Renal cortex interstitium (tissue), 11 donors: Measurements from ENCODE around the gene TBC1D10B. TPM values are rescaled to one million over a fixed set of nuclear protein-coding genes. Genes with fewer than 3 reads are reported as not detected.
"Not testable (repeated sequence)": the region's sequence is repeated elsewhere in the genome, so short reads cannot be mapped to it uniquely, and the experiment has no call there.

ENCODE experiments used
- DNase-seq, 11 donors: peaks; one replicate each; pipeline ENCODE4 v3.0.0-alpha.2; 2013; ENCODE audit warnings: low read depth in 9 of 11, low spot score in 4 of 11; ENCODE audit errors: extremely low read depth in 1 of 11
- polyA plus RNA-seq, 3 donors: library from polyadenylated mRNA; unstranded; fragments of 120-200 nt; gene quantifications; one replicate each; pipeline ENCODE4 v1.2.1, GENCODE V29; 2013; ENCODE audit not compliant: insufficient read length in 3 of 3

The TBC1D10B gene
- polyA plus RNA-seq, 3 donors, result 31.1 to 38.7 (median 38.2) TPM

- DNase-seq, result no peak
Measured at GRCh38 chr16:30401768-30402425, 31.6 kb upstream of the TBC1D10B start.

DNA sequence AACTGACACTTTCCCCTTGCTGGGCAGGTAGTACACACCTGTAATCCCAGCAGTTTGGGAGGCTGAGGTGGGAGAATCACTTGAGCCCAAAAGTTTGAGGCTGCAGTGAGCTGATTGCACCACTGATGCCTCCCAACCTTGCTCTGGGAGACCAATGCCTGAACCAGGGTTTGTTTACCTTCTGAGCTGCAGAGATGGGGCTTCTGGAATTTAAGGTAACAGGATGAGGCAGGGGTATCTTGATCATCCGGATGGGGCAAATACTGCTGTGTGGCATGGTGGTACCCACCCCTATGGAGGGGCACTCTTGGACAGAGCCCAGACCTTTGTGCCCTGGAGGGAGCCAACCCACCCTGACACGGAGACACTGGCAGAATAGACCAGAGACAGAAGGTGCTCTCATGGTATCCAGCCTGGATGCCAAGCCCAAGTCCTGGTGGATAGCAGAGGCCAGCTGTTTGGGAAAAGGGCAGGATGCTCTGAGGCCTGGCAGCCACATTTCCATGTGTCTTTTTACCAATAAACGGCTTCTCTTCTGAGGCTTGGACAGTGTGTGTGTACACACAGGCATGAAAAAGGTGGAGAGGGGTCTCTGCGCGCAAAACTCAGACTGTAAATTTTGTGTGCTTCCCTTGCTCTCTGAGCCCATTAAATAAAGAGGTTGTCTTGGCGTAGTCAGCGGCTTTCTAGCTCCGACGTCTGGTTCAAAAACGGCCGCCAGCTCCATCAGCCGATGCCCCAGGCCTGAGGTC lies 29.3 kb upstream of the TBC1D10B start:
- DNase-seq, result no peak

DNA sequence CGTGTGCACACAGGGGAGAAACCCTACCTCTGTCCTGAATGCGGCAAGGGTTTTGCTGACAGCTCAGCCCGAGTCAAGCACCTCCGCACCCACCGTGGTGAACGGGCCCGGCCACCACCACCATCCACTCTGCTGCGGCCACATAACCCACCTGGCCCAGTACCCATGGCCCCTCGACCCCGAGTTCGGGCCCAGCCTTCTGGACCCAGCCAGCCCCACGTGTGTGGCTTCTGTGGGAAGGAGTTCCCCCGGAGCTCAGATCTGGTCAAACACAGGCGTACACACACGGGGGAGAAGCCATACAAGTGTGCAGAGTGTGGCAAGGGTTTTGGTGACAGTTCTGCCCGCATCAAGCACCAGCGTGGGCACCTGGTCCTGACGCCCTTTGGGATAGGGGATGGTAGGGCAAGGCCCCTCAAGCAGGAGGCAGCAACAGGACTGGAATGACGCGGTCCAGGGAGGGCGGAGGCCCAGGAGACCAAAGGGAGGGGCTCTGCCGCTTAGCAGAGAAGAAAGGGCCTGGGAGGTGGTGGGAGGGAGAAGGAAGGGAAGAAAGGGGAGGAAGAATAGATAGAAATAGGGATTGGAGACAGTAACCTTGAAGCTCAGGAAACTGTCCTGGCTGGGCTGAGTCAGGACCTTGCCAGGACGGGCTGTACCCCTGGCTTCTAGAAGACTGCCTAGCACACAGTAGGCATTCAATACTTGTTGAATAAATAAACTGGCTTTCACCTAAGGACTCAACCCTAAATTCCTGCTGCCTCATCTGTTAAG lies 28.6 kb upstream of the TBC1D10B start:
- DNase-seq, result no peak

DNA sequence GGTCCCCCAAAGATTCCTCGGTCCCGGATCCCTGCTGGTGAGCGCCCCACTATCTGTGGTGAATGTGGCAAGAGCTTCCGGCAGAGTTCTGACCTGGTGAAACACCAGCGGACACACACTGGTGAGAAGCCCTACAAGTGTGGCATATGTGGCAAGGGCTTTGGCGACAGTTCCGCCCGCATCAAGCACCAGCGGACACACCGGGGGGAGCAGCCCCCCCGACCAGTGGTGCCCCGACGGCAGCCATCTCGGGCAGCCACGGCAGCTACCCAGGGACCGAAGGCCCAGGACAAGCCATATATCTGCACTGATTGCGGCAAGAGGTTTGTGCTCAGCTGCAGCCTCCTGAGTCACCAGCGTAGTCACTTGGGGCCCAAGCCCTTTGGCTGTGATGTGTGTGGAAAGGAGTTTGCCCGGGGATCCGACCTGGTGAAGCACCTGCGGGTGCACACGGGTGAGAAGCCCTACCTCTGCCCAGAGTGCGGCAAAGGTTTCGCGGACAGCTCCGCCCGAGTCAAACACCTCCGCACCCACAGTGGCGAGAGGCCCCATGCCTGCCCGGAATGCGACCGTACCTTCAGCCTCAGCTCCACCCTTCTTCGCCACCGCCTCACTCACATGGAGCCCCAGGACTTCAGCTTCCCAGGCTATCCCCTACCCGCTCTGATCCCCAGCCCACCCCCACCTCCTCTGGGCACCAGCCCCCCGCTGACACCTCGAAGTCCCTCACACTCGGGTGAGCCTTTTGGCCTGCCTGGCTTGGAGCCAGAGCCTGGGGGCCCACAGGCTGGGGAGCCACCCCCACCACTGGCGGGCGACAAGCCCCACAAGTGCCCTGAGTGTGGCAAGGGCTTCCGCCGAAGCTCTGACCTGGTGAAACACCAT lies 27.7 kb upstream of the TBC1D10B start:
- DNase-seq, result no peak

- no peak for DNase-seq
Measured at GRCh38 chr16:30397056-30397455, 26.8 kb upstream of the TBC1D10B start.

- not testable (repeated sequence) for DNase-seq
Measured at GRCh38 chr16:30396627-30397026, 26.3 kb upstream of the TBC1D10B start.

GRCh38 chr16:30395992-30396585 lies 25.8 kb upstream of the TBC1D10B start:
- no peak for DNase-seq

GRCh38 chr16:30395155-30395991 lies 25.1 kb upstream of the TBC1D10B start, which contains the start of gene ZNF48:
Gene ZNF48, plus strand, starts transcription at chr16:30395420. Its CDS starts 375 bp downstream, at chr16:30395795.
- peak in 9 of 11 donors; percentile 83 to 93 (median 90) for DNase-seq

DNA sequence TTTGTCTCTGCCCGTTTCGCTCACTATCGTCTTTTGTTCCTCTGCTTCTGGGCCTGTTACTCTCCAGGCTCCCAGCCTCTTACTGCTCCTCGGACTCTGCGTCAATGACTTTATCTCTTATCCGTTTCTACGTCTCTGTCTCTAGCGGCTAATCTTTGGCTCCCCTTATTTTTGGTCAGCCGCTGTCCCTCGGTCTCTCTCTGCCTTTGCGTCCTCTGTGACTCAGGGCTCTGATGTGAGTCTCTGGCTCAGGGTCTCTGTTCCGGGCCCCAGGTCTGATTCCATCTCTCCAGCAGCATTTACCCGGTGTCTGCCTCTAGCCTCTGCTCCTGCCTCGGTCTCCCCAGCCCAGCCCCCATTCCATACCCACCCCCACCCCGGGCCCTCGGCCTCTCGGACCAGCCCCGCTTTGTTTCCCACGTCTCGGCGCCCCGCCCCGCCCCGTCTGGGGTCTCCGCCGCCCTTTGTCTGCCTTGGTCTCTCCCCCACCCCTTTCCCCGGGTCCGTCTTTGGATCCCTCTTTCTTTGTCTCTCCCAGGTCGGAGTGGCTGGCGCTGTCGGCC lies 24.4 kb upstream of the TBC1D10B start:
- DNase-seq, result peak in 1 of 11 donors; percentile 29

GRCh38 chr16:30383521-30383920 lies 13.2 kb upstream of the TBC1D10B start:
- no peak for DNase-seq

GRCh38 chr16:30382111-30382881 lies 12.0 kb upstream of the TBC1D10B start, which contains the start of gene SEPTIN1:
Gene SEPTIN1, minus strand, starts transcription at chr16:30382561. Its CDS starts 19 bp downstream, at chr16:30382542.
- no peak for DNase-seq

GRCh38 chr16:30381291-30382041 lies 11.2 kb upstream of the TBC1D10B start:
- no peak for DNase-seq

- DNase-seq, result no peak
Measured at GRCh38 chr16:30380803-30381208, 10.5 kb upstream of the TBC1D10B start.

DNA sequence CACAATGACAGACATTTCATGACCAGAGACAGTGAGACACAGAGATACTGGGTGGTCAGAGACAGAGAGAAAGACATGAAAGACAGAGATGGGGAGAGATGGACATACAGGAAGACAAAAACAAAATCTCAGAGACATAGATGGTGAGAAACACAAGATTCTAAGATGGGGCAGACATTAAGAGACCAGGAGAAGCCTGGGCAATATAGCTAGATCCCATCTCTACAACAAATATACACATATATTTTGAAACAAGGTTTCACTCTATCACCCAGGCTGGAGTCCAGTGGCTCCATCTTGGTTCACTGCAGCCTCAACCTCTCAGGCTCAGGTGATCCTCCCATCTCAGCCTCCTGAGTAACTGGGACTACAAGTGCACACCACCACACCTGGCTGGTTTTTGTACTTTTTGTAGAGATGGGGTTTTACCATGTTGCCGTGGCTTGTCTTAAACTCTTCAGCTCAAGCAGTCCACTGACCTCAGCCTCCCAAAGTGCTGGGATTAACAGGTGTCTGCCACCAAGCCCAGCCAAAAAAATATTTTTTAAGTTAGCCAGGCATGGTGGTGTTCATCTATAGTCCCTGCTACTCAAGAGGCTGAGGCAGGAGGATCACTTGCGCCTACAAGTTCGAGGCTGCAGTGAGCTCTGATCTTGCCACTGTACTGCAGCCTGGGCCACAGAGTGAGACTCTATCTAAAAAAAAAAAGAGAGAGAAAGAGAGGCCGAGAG lies 9.9 kb upstream of the TBC1D10B start:
- no peak for DNase-seq

DNA sequence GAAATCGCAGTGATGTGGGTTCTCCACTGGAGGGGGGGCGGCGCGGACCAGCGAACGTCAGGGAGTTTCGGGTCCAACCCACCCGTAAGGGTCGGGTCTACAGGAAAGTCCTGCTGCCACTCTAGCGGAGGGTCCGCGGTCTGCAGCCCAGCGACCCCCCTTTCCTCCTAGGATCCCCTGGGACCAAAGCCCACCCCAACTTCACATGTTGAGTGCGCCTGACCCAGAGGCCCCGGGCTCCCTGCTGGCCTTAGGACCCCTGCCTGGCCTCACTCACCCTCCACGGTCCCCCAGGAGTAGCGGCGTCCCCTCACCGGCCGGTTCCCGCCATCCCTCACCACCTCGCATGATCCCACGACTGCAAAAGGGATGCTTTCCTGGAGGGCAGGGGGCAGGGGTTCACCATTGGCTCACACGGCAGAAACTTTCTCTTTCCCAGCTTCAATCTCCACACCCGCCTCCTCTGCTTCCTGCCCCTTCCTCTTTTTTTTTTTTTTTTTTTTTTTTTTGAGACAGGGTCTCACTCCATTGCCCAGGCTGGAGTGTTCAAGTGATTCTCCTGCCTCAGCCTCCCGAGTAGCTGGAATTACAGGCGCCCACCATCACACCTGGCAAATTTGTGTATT lies 9.0 kb upstream of the TBC1D10B start:
- no peak for DNase-seq
